AG20443 (cell line): ENCODE measurements around the gene GABBR1.

Experiments
- DNase-seq: peaks from one replicate; pipeline ENCODE4 v3.0.0; 2012; ENCODE audit warnings: low spot score, mixed read lengths

Gene GABBR1

DNA sequence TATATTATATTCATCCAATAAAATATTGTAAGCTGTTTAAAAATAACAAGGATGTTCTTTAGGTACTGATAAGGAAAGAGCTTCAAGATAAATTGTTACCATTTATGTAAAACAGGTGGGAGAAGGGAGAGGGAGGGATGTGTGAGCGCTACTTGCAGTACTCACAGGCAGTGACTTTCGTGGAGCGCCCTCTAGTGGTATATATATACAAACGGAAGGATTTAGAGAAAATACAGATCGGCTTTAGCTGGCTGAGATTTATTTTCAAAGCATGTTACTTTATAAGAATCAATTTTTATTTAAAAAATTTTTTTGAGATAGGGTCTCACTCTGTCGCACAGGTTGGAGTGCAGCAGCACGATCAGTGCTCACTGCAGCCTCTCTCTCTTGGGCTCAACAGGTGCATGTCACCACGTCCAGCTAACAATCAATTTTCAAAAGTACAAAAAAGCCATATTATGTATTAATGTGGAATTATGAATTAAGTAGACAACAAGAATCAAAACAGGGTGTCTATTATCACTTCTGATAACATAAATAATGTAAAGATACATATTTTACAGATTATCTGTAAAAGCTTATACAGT lies 20.6 kb upstream of the GABBR1 start:
- peak; percentile 66 for DNase-seq

DNA sequence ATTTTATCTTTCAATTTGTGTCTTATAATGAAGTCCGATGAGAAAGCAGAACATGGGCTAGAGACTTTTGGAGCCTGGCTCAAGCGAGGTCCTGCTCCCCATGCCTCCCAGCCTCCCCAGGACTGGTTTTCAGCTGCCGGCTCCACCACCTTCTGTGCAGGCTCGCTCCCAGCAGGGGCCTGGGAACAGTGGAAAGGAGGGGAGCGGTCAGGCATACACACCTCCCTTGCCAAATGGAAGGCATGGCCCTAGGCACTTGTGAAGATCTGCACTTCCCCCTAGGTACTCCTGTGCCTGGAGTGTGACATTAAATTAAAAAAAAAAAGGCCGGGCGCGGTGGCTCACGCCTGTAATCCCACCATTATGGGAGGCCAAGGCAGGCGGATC lies 19.2 kb upstream of the GABBR1 start:
- no peak for DNase-seq

DNA sequence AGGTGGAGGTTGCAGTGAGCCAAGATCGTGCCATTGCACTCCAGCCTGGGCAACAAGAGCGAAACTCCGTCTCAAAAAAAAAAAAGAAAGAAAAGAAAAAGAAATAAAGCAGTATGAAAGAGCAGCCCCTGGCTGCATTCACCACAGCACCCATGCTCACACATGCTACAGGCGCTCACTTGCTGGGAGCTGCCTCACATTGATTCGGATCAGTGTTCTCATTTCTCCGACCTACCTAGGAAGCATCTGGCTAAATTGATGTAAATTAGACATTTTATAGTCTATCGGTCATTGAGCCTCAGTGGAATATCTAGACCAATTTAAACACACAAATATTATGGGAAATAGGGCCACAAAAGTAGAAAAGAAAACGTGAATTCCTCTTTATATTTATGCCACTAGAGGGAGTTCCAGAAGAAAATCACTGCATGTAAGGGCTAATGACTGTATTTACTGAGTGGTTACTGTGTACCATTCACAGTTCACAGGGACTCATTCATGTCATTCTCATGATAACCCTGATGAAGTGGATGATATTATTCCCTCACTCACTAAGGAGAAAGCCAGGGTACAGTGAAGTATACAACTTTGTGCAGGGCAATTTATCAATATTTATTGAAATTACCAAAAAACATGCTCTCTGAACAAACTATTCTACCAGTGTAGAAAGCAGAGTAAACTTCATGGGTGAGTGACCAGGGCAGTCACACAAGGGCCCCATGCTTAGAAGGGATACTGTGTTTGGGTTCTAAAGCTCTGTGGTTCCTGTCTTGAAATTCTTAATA lies 18.6 kb upstream of the GABBR1 start:
- peak; percentile 63 for DNase-seq

DNA sequence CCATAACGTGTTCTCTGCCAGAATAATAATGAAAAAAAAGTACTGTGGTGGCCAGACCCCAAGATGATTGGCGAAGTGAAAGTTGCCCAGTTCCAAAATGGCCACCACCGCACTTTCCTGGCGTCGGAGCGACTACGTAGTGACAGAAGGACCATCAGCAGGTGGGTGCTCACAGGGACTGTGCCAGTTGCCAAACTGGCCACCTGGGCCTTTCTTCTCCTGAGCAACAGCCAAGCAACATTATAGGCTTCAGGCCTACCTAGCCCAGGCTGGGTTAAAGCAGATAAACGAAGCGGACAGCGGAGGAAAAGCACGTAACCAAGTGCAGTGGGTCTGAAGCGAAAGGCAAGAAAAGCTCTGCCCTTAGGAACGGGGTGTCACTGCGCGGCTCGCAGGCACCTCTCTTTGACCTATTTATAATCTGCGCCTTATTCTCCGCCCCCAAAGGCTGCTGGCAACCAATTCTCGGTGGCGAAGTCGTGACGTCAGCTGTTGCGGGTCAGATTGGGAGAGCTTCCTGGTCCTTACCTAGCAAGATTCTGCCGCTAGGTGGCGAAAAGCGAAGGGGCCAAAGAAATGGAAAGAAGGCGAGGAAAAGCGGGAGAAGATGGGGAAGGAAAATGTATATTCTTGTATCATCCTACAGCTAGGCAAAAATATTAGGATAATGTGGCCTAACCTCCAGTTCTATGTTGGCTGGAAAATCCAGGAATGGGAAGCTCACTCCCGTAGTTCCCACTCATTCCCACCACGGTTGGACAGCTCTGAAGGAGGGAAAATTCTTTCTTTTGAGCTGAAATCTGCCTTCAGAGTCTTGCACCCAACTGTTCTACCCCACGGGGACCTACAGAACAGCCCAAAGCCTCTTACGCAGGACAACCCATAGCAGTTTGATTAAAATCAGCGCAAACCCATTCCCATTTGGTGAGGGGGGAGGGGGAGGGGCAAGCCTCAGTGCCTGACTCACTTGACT lies 17.0 kb upstream of the GABBR1 start:
- DNase-seq, result peak; percentile 98

DNA sequence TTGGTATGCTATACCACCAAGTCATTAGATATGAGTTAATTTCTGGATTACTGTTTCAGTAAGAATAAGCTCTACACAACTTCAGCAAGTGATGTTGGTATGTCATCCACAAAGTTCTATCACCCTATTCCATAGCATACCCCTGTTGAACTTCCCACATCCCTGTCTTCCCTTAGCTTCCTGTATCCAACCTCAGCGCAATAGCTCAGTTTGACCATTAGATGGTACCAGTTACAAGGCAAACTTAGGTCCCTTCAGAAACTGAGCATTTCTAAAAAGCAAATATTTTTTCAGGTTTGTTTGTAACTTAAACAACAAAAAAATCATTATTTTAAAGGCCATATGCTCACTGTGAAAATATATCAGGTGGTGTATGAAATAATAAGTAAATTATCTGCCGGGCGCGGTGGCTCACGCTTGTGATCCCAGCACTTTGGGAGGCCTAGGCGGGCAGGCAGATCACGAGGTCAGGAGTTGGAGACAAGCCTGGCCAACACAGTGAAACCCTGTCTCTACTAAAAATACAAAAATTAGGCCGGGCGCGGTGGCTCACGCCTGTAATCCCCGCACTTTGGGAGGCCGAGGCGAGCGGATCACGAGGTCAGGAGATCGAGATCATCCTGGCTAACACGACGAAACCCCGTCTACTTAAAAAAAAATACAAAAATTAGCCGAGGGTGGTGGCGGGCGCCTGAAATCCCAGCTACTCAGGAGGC lies 15.1 kb upstream of the GABBR1 start:
- peak; percentile 52 for DNase-seq

DNA sequence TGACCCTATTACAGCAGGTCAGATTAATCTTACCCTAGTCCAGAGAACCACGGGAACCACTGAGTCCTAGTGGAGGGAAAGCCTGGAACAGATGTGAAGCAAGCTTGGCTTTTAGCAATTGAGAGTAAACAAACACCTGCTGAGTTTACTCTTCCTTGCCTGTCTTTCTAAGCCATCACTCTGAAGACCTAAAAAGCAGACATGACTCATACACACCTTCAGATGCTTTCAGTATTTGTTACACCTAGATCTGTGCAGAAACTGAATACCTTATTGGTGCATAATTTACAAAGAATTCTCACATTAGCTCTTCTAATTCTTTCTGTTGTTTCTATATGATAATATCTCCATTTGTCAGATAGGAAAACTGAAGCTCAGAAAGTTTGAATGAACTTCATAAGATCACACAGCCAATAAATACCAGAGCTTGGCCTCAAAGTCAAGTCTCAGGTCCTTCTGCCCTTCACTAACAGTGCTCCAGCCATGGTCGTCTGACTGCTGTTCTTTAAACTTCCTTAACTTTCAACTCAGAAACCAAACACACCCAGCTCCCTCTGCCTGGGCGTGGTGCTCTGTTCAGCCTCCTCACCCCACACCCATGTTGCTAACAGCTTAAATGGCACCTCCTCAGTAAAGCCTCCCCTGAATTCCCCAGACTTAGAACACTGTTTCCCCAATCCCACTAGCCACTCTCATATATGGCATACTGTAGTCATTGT lies 8.6 kb upstream of the GABBR1 start:
- DNase-seq, result no peak

DNA sequence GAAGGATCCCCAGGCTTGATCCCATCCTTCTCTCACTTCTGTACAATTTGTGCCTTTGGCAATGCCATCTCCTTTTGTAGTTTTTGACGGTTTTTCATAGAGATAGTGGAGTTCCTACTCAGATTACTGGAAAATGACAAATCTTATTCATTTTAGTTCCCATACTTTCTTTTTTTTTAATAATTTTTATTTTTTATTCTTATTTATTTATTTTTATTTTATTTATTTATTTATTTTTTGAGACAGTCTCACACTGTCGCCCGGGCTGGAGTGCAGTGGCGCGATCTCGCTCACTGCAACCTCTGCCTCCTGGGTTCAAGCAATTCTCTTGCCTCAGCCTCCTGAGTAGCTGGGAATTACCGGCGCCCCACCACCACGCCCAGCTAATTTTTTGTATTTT lies 4.3 kb upstream of the GABBR1 start:
- DNase-seq, result no peak

DNA sequence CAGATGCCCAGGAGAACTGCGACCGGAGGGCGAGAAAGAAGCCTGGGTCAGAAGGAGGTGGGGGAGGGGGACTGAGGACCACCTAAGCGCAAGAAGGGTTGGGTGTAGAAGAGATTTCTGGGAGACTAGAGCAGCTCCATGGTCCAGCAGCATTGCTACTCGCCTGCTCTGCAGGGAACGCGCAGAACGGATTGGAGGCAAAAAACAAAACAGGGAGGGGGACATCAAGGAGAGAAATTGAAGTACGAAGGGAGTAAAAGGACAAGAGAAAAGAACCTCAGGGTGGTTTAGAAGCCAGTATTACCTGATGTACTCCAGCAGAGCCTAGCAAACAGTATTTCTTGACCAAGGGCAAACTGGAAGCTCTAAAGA lies 537 bp upstream of the GABBR1 start:
- DNase-seq, result no peak

DNA sequence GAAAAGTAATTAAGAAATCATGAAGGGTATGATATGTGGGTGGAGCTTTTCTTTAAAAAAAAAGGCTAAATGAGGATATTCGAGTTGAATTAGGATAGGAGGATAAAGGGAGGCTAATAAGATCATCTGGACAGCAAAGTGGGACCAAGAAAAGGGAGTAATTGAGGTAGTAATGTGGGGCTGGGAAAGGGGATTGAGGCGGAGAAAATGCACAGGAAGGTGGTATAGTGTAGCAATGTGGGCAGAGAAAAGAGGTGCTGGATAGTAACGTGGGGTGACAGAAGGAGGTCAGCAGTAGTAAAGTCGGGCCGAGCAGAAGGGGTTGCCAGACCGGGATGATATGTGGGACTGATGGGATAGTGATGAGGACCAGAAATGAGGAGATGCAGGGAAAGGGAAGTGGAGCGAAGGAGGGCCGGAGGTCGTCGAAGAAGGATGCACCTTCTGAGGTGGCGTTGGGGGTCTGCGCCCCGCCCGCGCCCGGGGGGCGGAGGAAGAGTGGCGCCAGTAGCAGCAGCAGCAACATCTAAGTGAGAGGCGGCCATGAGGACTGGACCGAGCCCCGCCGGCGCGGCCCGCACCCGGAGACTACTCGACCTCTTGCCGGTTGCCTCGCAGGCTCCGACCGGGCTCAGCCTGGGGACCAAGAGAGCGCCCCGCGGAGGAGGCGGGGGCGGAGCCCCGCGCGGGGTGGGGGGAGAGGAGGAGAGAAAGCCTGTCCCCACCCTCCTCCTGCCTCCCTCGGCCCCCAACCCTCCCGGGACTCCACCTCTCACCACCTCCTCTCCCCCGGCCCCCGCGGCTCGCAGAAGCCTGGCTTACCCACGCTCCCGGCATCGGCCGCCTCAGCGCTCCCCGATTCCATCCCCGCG lies 887 bp downstream of the GABBR1 start:
- peak; percentile 71 for DNase-seq

DNA sequence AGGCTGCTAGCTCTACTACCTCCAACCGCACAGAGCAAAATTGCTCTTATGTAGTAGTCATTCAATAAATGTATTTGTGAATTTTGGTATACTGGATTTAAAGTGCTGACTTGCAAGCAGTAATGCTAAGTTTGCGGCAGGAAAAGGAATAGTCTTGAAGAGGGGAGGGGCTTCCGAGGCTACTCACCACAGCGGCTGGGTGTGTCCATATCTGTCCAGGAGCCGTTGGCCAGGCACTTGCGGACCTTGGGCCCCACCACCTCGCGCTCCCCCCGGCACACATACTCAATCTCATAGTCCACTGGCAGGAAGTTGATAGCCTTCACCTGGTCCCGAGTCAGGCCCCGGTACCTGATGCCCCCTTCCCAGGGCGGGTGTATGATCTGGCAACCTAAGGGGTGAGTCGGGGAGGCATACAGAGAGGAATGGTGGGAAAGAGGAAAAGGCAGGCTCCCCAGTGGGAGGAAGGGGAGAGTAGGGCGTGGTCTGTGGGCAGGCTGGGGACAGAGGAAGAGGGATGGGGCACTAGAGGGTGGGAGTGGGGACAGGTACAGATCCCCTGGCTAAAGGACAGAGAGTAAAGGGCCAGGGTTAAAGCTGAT lies 1.7 kb downstream of the GABBR1 start:
- no peak for DNase-seq

DNA sequence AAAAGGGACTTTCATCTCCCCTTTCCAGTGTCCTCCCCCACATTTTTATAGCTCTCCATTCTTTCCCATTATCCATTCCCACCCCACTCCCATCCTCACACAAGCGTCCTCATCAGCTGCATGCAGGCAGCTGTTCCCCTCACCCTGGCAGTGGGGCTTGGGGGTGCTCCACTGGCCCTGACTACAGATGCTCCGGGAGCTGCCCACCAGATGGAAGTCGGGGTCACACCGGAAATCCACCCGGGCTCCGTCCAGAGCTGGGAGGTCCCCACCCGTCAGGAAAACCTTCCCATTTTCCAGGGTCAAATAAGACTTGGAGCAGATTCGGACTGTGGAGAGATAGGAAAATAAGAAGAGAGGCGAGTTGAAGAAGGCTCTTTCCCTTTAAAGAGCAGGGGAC lies 2.7 kb downstream of the GABBR1 start:
- DNase-seq, result no peak

DNA sequence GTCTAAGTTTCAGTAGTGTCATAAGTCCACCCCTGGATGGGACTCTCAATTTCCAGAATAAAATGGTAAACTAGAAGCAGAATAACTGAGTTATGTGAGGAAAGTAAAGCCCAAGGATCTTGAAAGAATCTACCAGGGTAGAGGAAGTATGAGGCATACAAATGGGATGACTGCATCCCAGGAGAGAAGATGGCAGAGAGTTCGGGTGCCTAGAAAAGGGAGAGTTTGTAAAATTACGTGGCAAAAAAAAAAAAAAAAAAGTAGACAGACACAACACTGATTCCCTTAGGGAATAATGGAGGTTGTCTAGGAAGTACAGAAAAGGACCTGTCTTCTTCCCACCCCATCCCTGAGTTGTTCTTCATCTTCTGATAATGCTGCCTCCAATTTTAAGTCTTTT lies 3.4 kb downstream of the GABBR1 start:
- no peak for DNase-seq

DNA sequence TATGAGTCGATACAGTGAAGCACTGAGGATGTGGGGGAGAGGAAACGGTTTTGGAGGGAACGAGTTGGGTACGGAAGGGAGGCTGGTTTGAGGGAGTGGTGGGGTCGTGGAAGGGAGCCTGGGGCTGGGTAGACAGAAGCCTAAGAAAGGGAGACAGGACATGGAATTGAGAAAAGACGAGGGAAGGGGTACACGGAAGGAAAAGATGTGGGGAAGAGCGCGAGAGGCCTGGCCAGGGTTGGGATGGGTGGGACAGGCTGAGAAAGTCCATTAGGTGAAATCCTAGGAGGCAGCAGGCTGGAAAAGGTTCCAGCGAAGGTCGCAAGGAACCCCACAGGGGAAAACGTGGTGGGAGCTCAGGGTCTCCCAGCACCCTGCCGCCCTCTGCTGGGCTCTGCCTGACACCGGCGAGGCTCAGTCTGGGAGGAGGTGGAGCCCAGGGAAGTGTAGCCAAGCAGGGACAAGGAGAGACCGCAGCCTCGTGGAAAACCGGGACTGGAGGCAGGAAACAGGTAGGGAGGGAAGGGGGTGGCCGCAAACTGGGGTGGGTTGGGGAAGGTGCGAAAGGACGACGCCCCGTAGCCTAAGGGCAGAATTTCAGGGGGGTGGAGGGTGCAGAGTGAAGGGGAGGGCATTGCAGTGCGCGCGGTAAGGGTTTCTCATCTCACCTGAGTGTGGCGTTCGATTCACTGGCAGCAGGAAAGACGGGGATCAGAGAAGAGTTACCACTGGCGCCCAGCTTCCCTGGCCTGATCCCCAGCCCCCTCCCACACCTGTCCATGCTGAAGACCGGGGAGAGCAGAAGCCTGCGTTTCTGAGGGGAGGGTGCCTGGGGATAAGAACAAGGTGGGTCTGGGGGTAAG lies 4.3 kb downstream of the GABBR1 start:
- peak; percentile 89 for DNase-seq

DNA sequence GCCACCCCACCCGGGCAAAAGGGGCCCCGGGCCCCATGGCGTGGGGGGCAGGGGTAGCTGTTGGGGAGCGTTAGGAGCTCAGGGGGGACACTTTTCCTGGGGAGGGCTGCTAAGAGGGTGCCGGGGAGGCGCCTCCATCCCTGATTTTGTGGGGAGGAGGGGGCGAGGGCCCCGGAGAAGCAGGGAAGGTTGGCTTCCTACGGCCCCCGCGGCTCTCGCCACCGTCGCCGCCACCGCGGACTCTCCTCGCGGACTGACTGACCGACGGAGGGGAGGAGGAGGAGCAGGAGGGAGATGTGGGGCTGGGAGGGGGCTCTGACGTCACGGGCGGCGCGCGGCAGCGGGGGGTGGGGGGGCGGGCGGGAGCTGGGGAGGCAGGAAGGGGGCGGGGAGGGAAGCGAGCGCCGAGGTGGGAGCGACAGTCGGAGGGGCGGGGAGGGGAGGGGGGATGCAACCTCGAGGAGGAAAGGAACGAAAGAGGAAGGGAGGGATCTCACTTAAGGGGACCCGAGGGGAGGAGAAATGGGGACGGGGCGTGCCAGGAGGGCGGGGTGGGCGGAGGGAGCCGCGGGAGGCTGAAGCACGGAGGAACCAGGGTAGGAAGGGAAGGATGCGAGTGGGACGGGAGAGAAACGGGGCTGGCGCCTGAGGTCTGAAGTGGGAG lies 5.1 kb downstream of the GABBR1 start:
- DNase-seq, result peak; percentile 91

DNA sequence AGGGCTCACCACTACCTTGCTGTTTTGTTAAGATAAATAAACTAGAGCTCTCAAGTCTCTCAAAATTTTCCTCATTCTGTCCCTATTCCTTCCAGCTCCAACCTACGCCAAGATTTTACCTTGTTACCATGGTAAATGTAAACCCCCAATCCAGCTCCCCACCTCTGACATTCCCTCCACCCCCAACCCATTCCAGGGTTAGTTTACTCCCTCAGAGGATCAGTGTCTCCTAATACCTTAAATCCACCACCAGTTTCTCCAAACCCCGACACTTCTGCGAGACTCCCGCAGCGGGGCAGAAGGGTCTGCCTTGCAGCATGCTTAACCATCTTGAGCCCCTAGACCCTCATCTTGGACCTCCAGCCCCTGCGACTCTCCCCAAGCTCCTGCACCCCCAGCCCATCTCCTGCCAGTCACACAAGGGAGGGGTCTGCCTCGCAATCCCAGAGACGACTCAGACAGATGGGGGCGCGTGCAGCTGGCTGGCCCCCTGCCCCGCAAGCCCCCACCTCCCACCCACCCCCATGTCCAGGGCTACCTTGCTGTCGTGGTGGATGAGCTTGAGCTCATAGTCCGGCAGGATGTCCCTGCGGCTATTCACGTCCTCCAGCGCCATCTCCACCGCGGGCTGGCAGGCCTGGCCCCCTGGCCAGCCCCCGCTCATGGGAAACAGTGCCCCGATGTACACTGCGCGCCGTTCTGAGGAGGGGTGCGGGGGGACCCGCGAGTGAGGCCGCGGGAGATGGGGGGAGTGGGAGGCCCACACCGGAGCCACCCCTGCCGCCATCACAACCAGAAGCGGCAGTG lies 5.8 kb downstream of the GABBR1 start:
- DNase-seq, result no peak

DNA sequence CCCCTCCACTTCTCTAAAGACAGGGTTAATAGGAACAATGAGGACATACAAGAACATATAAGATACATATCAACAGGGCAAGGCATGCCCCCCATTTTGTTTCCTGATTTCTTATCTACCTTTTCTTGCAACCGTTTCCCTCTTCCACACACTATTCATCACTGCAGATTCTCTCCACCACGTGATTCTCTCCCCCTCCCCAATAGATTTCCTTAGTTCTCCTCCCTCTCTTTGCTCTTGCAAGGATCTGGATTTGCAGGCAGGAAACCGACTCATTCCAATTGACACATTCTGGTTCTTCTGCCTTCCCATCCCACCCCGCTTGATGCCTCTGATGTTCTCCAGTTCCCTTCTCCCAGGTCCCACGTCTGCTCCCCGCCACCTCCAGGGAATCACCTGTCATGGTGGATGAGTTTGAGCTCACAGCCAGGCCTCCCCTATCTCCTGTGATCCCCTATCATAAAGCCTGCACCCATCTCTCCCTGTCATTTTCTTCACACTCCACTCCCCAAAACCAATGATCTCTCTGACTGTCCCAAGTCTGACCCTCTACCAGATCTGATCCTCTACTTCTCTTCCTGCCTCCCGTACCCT lies 7.5 kb downstream of the GABBR1 start:
- no peak for DNase-seq

DNA sequence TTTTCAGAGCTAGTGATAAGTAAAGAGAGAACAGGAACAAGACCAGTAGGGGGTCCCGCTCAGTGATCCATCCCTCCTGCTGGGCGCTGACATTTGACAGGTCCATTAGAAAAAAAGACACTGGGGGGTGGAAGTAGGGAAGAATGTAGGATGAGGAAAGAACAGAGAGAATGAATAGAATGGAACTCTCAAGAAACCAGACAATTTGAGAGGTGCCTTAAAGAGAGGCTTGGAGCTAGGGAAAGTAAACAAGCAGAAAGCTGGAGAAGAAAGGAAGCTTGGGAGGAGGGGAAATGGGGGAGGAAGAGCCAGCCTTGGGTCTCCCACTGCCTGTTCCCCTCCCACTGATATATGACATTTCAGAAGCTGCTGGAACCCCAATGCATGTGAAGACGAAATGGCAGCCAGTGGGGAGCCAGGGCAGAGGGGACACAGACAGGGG lies 8.4 kb downstream of the GABBR1 start:
- no peak for DNase-seq
